HG03378 (cell line): ENCODE measurements around the gene ADGRG7.
A peak's percentile ranks its signal among the peaks of the same experiment; 100 is the strongest.
"Not testable (repeated sequence)": the region's sequence is repeated elsewhere in the genome, so short reads cannot be mapped to it uniquely, and the experiment has no call there.

Experiments
- ATAC-seq: cut with Tn5 transposase; IDR thresholded peaks from one replicate; pipeline ENCODE4 v1.9.1; 2021; ENCODE audit warnings: mild to moderate bottlenecking, moderate library complexity; ENCODE audit not compliant: unreplicated experiment

The ADGRG7 gene

GRCh38 chr3:100641471-100642032 lies 32.2 kb downstream of the ADGRG7 start:
- ATAC-seq: peak; percentile 91

GRCh38 chr3:100645913-100646312 lies 36.5 kb downstream of the ADGRG7 start:
- no peak for ATAC-seq

GRCh38 chr3:100647171-100647570 lies 37.8 kb downstream of the ADGRG7 start:
- no peak for ATAC-seq

- no peak for ATAC-seq
Measured at GRCh38 chr3:100647657-100648056, 38.3 kb downstream of the ADGRG7 start.

GRCh38 chr3:100650651-100651619 lies 41.5 kb downstream of the ADGRG7 start:
- ATAC-seq: peak; percentile 99

- ATAC-seq: no peak
Measured at GRCh38 chr3:100653604-100654294, 44.3 kb downstream of the ADGRG7 start.

GRCh38 chr3:100656945-100657344 lies 47.5 kb downstream of the ADGRG7 start:
- no peak for ATAC-seq

GRCh38 chr3:100661294-100661693 lies 51.9 kb downstream of the ADGRG7 start:
- not testable (repeated sequence) for ATAC-seq

GRCh38 chr3:100662113-100662823 lies 52.9 kb downstream of the ADGRG7 start:
- ATAC-seq: no peak

GRCh38 chr3:100665230-100665629 lies 55.8 kb downstream of the ADGRG7 start:
- ATAC-seq: no peak

GRCh38 chr3:100666699-100667098 lies 57.3 kb downstream of the ADGRG7 start:
- not testable (repeated sequence) for ATAC-seq

GRCh38 chr3:100667316-100667715 lies 57.9 kb downstream of the ADGRG7 start:
- not testable (repeated sequence) for ATAC-seq

- not testable (repeated sequence) for ATAC-seq
Measured at GRCh38 chr3:100670995-100671394, 61.6 kb downstream of the ADGRG7 start.

- ATAC-seq: no peak
Measured at GRCh38 chr3:100681496-100681895, 72.1 kb downstream of the ADGRG7 start.

- no peak for ATAC-seq
Measured at GRCh38 chr3:100682056-100682853, 72.9 kb downstream of the ADGRG7 start.

GRCh38 chr3:100682854-100683760 lies 73.7 kb downstream of the ADGRG7 start:
- ATAC-seq: no peak

- no peak for ATAC-seq
Measured at GRCh38 chr3:100693225-100693624, 83.8 kb downstream of the ADGRG7 start.

GRCh38 chr3:100695696-100696095 lies 86.3 kb downstream of the ADGRG7 start:
- ATAC-seq: no peak

GRCh38 chr3:100696161-100696560 lies 86.8 kb downstream of the ADGRG7 start:
- no peak for ATAC-seq
